Stimulated activated CD4-positive, alpha-beta T cell treated with anti-CD3 and anti-CD28 coated beads, TNF-alpha, amount 100 ng/mL, for 48 hours (primary cell): ENCODE measurements around the gene TMEM239.
"Not testable (repeated sequence)": the region's sequence is repeated elsewhere in the genome, so short reads cannot be mapped to it uniquely, and the experiment has no call there.

Source experiments
- DNase-seq, 3 donors: peaks; one replicate each; pipeline ENCODE4 v3.0.0-alpha.2; 2020; ENCODE audit warnings: low read depth in 3 of 3

Gene TMEM239

DNA sequence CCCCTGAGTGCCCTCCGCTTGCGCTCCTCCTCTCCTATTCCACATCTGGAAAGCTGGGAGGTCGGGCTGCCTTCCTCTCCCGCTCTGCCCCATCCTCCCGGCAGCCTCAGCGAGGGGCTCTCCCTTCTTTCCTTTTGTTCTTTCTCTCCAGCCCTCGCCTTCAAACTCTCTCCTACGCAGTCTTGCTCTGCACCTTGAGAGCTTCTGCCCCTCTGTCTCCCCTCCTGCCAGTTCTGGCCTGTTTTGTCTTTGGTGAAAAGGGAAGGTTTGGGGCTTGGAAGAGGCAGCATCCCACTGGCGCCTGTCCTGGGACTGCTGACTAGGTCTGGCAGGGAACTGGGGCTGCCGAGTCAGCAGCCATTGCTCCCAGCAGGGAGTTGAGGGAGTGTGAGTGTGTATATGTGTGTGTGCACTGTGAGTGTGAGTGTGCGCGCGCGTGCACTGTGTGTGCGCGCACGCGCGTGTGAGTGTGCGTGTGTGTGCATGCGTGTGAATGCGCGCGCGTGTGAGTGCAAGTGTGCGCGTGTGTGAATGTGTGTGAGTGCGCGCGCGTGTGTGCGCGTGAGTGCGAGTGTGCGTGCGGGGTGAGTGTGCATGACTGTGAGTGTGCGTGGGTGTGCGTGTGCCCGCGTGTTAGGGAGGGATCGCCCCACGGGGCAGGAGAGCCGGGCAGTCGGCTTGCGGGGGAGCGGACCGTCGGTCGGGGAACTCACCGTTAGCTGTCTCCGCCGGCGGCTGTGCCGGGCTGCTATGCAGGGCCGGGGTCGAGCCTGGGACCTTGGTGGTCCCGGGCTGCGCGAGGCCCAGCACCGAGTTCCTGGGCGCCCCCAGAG, 16.3 kb upstream of the TMEM239 start:
- no peak for DNase-seq

DNA sequence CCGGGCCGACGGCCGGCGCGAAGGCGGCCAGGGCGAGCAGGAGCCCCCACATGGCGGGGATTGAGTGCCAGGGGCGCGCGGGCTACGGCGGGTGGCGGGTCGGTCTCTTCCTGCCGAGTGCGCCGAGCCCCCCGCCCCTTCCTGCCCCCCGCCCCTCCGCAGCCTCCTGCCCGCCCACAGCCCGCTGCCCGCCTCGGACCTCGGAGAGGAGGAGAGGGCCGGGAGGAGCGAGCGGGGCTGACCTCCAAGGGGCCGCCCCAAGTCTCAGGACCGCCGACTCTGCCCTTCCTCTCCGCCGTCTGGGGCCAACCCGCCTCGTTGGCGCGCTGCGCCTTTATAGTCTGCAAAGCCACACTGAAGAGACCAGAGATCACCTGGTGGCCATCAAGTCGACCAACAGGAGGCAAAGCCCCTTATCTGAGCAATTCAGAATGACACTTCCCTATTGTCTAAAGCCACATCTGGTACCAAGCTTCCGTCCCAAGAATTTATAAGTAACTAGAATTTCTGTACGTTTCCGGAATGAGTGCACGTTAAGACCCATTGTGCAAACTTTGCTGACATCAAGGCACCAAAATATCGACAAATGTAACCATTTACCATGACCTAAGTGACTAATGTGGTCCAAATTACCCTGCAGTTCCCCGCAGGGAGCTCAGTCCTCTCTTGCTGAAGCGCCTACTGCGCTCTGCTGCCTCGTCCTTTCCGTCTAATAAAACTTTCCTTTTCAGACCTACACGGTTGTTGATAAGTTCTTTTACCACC, 15.5 kb upstream of the TMEM239 start, which contains the start of gene CPXM1:
TSS of gene CPXM1 (minus strand) at position 107 of the 765 bp plus-strand sequence. CDS start at position 52, 55 bp downstream.
- no peak for DNase-seq

DNA sequence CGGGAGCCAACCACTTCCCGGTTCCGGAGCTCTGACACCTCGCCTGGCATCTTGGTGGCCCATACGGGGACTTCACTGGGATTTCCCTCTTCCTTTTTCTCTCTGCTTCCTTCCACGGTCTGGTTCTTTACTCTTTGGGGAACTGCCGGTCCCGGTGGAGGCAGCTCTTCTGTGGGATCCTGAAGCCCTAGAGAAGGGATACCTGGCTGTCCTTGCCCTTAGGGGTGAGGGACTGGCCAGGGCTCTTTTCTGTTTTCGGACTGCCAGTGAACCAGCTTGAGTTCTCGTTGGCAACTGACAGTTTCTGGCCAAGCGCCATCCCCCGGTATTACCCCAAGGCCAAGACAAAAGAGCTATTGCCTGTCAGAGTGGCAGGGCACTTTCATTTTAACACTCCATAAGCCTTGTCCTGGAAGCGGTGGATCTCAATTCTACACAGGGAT, 14.9 kb upstream of the TMEM239 start:
- no peak for DNase-seq

DNA sequence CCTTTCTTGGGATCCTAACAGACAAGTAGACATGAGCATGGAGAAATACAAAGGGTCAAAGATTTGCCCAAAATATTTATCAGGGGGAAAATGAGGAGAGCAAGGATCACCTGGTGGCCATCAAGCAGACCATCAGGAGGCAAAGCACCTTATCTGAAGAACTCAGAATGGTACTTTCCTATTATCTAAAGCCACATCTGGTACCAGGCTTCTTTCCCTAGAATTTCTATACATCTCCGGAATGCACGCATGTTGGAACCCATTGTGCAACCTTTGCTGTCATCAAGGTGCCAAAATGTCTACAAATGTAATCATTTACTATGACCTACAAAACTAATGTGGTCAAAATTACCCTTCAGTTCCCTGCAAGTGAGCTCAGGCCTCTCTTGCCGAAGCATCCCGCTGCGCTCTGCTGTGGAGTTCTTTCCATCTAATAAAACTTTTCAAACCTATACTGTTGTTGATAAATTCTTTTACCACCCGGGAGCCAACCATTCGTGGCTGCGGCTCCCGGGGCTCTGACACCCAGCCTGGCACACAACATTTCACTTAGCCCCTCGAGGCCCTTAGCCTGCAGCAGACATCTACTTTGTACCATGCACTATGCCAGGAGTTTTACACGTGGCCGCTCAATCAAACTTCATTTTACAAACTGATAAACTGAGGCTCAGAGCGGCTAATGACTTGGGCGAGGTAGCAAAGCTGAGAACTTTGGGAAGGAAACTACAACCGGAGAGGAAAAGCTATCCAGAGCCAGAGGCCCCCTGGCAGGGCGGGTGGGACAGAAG, 11.9 kb upstream of the TMEM239 start:
- DNase-seq, result no peak

DNA sequence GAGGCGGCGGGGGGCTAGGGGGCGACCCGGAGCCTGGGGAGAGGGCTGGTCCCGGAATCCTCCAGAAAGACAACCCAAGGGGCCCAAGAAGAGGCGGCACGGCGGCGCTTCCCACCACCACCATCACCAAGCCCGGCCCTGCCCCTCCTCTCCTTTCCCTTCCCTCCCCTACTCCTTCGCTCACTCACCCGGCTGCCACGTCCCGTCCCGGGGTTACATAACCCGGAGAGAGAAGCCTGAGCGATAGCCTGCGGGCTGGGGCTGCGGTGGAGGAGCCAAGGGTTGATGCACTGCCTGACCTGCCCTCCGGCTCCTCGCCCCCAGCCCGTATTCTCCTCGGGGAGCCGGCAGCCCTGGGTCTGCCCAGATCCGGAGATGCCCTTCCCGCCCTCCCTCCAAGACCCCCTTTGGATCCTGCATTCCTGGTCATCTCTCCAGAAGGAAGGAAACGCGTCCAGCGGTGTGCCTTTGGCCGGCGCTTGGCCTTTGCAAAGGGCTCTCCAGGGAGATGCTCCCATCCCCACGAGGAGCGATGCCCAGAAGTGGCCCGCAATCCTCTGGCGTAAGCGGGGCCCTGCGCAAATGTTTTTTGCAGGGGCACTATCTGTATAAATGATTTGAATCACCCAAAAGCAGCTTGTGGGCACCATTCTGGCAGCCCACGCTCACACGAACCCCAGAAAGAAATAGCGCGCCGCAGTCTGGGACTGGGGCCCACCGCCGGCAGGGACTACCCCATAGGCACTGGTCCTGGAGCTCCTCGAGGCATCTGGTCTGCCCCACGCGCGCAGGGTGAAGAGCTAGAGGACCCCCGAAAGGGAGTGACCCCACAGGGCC, 11.1 kb upstream of the TMEM239 start:
- no peak for DNase-seq

DNA sequence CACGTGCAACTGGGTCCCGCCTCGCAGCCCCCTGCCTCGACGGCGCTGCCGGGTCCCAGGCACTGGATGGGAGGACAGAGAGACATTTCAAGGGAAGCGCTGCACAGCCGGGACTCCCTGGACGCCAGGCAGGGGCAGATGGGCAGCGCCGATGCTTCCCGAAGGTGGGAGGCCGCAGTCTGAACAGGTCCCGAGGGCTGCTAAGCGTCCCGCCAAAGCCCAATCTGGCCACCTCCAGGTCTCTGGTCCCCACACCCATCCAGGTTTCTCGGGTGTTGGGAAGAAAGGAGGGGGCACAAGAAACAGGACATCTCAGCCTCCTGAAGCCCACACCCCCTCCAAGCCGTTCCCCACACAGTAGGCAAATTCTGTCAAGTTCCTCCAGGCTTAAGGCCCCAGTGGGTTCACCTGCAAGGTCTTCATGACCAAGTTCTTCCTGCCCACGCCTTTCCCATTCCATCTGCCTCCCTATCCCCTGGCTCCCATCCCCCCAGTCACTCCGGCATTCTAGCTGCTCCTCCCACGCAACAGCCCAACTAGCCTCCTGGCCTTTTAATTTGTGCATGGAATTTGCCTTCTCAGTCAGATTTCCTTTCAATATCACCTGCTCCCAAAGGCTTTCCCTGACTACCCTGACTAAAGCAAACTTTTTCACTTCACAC, 10.3 kb upstream of the TMEM239 start:
- no peak for DNase-seq

DNA sequence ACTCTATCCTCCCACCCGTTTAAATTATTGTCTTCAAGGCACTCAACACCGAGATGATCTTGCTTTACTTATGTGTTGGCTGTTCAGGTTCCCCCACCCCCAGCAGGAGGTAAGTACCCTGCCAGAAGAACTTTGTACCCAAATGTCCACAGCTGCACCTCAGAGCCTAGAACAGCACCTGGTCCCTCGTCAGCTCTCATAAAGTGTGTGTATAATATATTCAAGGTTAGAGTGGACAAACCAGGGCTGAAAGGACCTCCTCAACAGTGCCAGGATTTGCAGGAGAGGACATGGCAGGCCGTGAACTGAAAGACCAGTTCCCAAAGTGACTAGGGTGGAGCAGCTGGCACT, 9.8 kb upstream of the TMEM239 start:
- DNase-seq, result no peak

DNA sequence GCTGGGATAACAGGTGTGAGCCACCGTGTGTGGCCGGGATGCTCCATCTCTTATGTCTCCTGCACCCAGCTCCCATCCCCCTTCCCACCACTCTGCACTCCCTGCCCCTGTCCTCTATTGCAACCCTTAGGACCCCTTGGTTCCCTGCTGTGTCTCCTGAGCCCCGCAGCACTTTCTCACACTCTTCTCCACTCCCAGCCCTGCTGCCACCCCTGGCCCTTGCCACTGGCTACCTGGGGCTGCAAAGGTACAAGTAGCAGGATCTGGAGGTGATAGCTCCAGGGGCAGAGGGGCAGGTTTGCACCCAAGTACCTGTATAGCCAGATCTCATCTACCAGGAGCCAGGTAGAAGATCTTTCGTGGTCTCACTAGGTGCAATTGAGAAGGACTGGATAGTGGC, 9.1 kb upstream of the TMEM239 start:
- no peak for DNase-seq

DNA sequence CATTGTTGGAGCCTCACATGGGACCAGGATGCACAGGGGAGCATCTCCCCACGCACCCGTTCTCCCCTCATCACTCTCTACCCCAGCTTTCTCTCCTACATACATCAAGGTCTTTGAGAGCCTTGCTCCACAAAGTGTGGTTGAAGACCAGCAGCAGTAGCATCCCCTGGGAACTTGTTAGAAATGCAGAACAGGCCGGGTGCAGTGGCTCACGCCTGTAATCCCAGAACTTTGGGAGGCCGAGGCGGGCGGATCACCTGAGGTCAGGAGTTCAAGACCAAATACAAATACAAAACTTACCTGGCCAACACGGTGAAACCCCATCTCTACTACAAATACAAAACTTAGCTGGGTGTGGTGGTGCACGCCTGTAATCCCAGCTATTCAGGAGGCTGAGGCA, 8.2 kb upstream of the TMEM239 start:
- not testable (repeated sequence) for DNase-seq

DNA sequence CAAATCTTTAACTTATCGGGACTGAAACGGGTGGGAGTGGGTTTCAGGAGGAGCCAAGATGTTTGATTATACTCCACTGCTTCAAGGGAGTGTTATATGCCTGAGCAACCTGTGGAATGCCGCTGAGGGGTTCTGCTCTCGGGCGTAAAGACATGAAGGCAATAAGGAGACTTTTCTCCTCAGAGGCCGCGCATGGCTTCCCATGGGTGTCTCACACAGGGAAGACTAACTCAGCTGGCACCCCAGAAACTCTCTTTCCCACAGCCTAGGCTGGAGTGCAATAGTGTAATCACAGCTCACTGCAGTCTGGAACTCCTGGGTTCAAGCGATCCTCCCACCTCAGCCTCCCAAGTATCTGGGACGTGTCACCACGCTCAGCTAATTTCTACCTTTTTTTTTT, 6.5 kb upstream of the TMEM239 start:
- no peak for DNase-seq

DNA sequence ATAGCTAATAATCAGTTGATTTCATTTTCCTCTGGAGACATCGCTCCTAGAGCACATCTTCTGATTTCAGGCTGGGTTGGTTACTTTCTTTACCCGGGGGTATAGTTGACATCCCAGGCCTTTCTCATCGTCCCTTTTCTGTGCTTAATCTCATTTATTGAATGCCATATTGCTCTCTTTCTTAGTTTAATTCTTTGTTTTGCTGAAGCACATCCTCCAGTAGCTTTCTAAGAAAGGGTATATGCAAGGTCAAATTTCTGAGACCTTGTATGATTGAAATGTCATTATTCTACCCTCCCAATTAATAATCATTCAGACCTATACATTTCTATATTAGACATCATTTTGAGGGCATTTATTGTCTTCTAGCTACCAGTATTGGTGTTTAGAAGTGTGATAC, 4.0 kb upstream of the TMEM239 start:
- no peak for DNase-seq

DNA sequence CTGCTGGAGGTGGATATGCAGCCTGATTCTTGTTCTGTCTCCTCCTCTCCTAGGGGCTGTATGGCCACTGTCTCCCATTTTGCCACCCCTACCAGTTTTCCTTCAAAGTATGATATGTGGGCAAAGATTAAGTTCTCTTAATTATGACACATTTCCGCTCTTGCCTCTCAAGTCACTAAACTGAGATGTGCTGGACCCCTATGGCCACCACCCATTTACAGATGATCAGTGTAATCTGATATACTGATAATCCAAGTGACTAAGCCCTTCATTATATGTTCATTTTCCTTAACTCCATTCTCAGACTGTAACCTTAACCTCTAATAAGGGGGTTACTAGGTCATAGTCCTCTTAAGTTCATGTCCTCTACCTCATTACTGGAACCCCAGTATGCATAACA, 2.1 kb upstream of the TMEM239 start:
- DNase-seq, result no peak

DNA sequence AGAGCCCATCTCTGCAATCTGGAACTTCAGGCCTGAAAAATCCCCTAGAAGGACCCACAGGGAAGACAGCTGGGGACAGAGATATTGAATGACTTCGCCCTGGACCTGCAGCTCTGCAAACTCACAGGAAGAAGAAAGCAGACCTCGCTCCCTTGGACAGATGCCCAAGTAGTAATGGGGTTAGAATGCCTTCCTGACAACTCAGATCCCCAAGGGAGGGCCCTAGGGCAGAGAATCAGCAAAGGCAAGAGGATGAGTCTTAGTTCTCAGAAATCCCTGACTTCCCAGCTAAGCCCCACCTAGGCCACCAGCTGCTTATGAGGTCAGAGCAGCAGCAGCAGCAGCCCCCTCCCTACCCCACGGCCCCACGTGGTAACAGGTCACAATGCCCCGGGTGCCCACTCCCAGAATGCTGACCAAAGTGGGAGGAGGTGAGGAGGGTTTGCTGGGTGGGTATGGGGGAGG, 1.5 kb upstream of the TMEM239 start, which contains the start of gene C20orf141:
TSS of gene C20orf141 (plus strand) at position 401 of the 465 bp plus-strand sequence. CDS start 198 bp downstream, outside the sequence.
- no peak for DNase-seq

DNA sequence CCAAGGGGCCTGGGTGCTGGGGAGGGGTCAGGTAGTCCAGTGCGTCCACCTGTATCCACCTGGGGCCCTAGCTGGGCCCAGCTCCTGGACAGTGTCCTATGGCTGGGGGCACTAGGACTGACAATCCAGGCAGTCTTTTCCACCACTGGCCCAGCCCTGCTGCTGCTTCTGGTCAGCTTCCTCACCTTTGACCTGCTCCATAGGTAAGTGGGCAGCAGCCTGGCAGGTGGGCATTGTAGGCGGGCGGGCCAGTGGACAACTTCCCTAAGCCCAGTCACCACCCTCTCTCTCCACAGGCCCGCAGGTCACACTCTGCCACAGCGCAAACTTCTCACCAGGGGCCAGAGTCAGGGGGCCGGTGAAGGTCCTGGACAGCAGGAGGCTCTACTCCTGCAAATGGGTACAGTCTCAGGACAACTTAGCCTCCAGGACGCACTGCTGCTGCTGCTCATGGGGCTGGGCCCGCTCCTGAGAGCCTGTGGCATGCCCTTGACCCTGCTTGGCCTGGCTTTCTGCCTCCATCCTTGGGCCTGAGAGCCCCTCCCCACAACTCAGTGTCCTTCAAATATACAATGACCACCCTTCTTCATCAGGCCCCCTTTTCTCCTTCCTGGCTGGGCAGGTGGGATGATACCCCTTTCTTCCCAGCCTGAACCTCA, 793 bp upstream of the TMEM239 start:
- DNase-seq, result no peak

DNA sequence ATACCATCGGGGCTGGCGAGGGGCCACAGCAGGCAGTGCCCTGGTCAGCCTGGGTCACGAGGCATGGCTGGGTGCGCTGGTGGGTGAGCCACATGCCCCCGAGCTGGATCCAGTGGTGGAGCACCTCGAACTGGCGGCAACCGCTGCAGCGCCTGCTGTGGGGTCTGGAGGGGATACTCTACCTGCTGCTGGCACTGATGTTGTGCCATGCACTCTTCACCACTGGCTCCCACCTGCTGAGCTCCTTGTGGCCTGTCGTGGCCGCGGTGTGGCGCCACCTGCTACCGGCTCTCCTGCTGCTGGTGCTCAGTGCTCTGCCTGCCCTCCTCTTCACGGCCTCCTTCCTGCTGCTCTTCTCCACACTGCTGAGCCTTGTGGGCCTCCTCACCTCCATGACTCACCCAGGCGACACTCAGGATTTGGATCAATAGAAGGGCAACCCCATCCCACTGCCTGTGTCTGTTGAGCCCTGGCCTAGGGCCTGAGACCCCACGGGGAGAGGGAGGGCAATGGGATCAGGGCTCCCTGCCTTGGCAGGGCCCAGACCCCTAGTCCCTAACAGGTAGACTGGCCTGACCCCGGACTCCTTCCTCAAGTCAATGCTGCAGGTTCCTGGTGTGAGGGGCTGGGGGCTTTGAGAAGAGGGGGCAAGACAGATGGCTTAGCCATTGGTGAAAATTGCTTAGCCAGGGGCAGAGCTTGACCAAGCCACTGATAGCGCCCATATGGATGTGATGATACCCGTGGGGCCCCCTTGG, 598 bp downstream of the TMEM239 start:
- no peak for DNase-seq

DNA sequence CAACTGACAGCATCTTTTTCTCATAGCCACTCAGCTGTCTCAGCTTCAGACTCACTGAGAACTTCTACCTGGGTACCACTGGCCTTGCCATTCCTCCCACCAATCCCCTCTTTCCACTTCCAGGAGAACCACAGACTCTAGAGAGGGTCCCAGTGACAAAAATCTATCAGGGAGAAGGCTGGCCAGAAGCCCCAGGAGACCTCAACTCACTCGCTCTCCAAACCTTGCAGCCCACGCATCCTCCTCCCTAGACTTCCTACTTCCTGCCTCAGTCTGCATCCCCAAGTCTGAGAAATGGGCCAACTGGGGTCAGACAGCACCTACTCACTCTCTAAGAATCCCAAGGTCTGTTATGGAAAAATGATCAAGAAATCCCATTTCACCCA, 1.2 kb downstream of the TMEM239 start:
- DNase-seq, result no peak

DNA sequence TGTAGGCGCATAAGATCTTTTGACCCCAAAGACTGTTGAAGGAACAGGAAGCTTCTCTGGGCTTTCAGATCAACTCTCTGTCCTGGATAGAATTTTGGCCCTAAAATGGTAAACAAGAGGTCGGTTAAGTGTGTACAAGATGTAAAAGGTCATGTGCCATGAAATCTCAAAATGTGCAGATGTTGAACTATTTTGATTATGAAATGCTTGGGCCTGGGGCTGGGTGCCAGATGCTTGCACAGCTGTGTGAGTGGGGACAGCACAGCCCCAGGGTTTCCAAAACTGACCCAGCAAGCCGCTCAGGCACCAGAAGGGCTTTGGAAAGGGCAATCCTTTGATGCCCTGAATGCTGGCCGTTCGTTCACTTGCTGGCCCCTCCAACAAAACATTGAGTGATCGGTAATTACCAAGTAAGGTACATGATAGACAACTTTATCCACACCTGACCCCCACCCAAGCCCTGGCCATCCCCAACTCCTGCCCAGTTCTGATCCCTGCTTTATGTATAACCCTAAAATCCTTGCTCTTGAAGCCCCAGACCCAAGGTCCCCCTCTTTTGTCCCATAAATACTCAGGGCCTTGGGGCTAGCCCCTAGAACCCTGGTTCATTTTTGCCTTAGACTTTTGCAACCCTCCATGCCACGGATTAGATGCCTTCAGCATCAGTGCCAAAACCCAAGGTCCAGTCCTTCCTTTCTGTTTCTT, 1.9 kb downstream of the TMEM239 start:
- DNase-seq, result no peak

DNA sequence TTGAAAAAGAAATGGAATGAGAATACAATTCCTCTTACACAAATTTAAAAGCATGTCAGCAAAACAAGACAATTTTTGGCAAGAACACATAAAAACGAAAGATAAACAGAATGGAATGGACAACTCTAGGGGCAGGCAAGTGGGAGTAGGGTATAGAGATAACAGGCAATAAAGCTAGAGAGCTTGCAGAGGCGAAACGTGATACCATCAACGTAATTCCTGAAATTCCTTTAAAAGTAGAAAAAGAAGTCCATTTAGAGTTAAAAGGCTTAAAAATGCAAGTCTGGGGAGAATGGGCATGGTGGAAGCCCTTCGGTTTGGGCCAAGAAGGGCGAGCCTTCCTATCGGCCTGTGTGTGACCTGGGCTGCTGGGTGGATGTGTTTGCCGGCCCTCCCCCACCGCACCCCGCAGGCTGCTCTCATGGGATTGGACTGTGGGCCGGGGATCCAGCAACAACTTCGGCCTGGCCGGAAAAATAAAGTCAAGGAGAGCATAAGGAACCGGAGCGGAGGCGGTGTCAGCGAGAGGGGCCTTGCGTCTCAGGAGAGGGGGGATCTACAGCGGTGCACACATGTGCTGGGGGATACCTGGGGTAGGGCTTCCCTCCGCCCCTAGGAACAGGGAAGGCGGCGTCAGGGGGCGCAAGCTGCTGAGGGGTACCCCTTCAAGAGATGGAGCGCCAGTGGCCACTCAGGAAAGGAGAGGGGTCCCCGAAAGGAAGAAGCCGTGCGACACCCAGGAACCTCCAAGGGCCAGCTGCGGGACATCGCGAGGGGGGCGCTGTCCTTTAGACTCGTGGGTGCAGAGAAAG, 4.1 kb downstream of the TMEM239 start:
- no peak for DNase-seq
